IMR-90 (cell line): ENCODE data around the gene TBC1D9. TPM values are rescaled to one million over a fixed set of nuclear protein-coding genes. Genes with fewer than 3 reads are reported as not detected.
A peak's percentile ranks its signal among the peaks of the same experiment; 100 is the strongest.

Experiments
- ATAC-seq: fragments of 200-7000 bp; cut with Tn5 transposase; 2 replicates; pipeline ENCODE4 v1.9.1; 2020; ENCODE audit warnings: low read depth, mild to moderate bottlenecking, moderate library complexity
- BruUV-seq: library from RNA; stranded (reverse); fragments of 400-500 nt; replicated peaks from 2 replicates; lab custom pipeline; 2021; lab: Mats Ljungman, UMichigan
- CTCF ChIA-PET: fragments of 300-600 bp; formaldehyde crosslinking; extraction: SDS; loops from one replicate; lab custom pipeline; 2021; ENCODE audit warnings: antibody characterized with exemption; lab: Yijun Ruan, JAX
- POLR2A ChIA-PET: fragments of 300-600 bp; sonication (Branson Sonifier 250); formaldehyde crosslinking; loops from one replicate; lab custom pipeline; 2022; ENCODE audit warnings: antibody characterized with exemption; ENCODE audit not compliant: unreplicated experiment; lab: Charles Lee
- DNase-seq: peaks from one replicate; pipeline ENCODE4 v3.0.0; 2013
- H2AFZ ChIP-seq: replicated peaks from 2 replicates; pipeline ENCODE3; 2013; ENCODE audit warnings: low read length, mild to moderate bottlenecking; ENCODE audit not compliant: poor library complexity
- H2AK5ac ChIP-seq: 2 replicates; pipeline ENCODE4 v1.6.1; 2013; ENCODE audit warnings: low read depth, low read length, inconsistent platforms
- H2AK9ac ChIP-seq: replicated peaks from 2 replicates; pipeline ENCODE3; 2013; ENCODE audit warnings: mild to moderate bottlenecking, low read depth, low read length, moderate library complexity; ENCODE audit not compliant: poor library complexity
- H2BK120ac ChIP-seq: 2 replicates; pipeline ENCODE4 v1.6.1; 2013; ENCODE audit warnings: low read depth, low read length, inconsistent platforms
- H2BK15ac ChIP-seq: 3 replicates; pipeline ENCODE4 v1.6.1; 2013; ENCODE audit warnings: low read depth, low read length, inconsistent platforms
- H2BK20ac ChIP-seq: 2 replicates; pipeline ENCODE4 v1.6.1; 2013; ENCODE audit warnings: low read depth, mild to moderate bottlenecking, inconsistent platforms, low read length, moderate library complexity
- H2BK5ac ChIP-seq: 2 replicates; pipeline ENCODE4 v1.6.1; 2013; ENCODE audit warnings: mild to moderate bottlenecking, low read depth, low read length, inconsistent platforms; ENCODE audit not compliant: poor library complexity, severe bottlenecking
- H3K14ac ChIP-seq: replicated peaks from 2 replicates; pipeline ENCODE4 v1.6.1; 2013; ENCODE audit warnings: low read depth, low read length, inconsistent platforms
- H3K18ac ChIP-seq: 2 replicates; pipeline ENCODE4 v1.6.1; 2013; ENCODE audit warnings: low read depth, low read length, control low read depth
- H3K23ac ChIP-seq: 2 replicates; pipeline ENCODE4 v1.6.1; 2013; ENCODE audit warnings: low read depth, low read length, inconsistent platforms
- H3K27ac ChIP-seq: 2 replicates; pipeline ENCODE4 v1.5.1; 2013; ENCODE audit warnings: mild to moderate bottlenecking, control low read depth, low read length; ENCODE audit not compliant: insufficient read depth
- H3K27me3 ChIP-seq: 2 replicates; pipeline ENCODE4 v1.6.1; 2013; ENCODE audit warnings: low read length; ENCODE audit not compliant: control insufficient read depth, insufficient read depth
- H3K36me3 ChIP-seq: 2 replicates; pipeline ENCODE4 v1.6.1; 2013; ENCODE audit warnings: low read length, mixed read lengths; ENCODE audit not compliant: control insufficient read depth, insufficient read depth
- H3K4ac ChIP-seq: 2 replicates; pipeline ENCODE4 v1.6.1; 2013; ENCODE audit warnings: low read depth, low read length, inconsistent platforms
- H3K4me1 ChIP-seq: 2 replicates; pipeline ENCODE4 v1.6.1; 2013; ENCODE audit warnings: low read length, mixed read lengths; ENCODE audit not compliant: control insufficient read depth, insufficient read depth
- H3K4me2 ChIP-seq: 2 replicates; pipeline ENCODE4 v1.6.1; 2013; ENCODE audit warnings: low read depth, mild to moderate bottlenecking, control low read depth, low read length, moderate library complexity
- H3K4me3 ChIP-seq: 2 replicates; pipeline ENCODE4 v1.5.1; 2013; ENCODE audit warnings: low read depth, mild to moderate bottlenecking, control low read depth, low read length, moderate library complexity; ENCODE audit not compliant: insufficient read depth
- H3K56ac ChIP-seq: 2 replicates; pipeline ENCODE4 v1.6.1; 2013; ENCODE audit warnings: low read length, inconsistent platforms; ENCODE audit not compliant: insufficient read depth; ENCODE audit errors: extremely low read depth
- H3K79me1 ChIP-seq, 2 experiments: 2 replicates each; pipeline ENCODE4 v1.6.1; 2013; ENCODE audit warnings: low read length in 2 of 2, inconsistent platforms in 1 of 2, low read depth in 1 of 2
- H3K9ac ChIP-seq: 2 replicates; pipeline ENCODE4 v1.6.1; 2013; ENCODE audit warnings: low read depth, low read length, control low read depth
- H3K9me1 ChIP-seq: 2 replicates; pipeline ENCODE4 v1.6.1; 2013; ENCODE audit warnings: low read length, inconsistent platforms; ENCODE audit not compliant: insufficient read depth
- H3K9me3 ChIP-seq: 2 replicates; pipeline ENCODE4 v1.6.1; 2013; ENCODE audit warnings: low read length; ENCODE audit not compliant: control insufficient read depth, insufficient read depth
- H4K20me1 ChIP-seq: 2 replicates; pipeline ENCODE4 v1.6.1; 2013; ENCODE audit warnings: low read length, inconsistent platforms; ENCODE audit not compliant: insufficient read depth
- H4K5ac ChIP-seq: 2 replicates; pipeline ENCODE4 v1.6.1; 2013; ENCODE audit warnings: mild to moderate bottlenecking, low read depth, low read length, control low read depth
- H4K8ac ChIP-seq, 2 experiments: 2 replicates each; pipeline ENCODE4 v1.6.1; 2013; ENCODE audit warnings: low read depth in 2 of 2, low read length in 2 of 2, control low read depth in 1 of 2, inconsistent platforms in 1 of 2
- H4K91ac ChIP-seq: 2 replicates; pipeline ENCODE4 v1.6.1; 2013; ENCODE audit warnings: low read depth, low read length, inconsistent platforms; ENCODE audit not compliant: insufficient read depth
- SMC3 ChIP-seq: fragments of 150-350 bp; IDR thresholded peaks from 2 replicates; pipeline ENCODE4 v1.6.1; 2016; ENCODE audit warnings: low read depth, mild to moderate bottlenecking, antibody characterized with exemption, low read length, moderate library complexity
- WGBS, 2 experiments: methylation state at CpG; one replicate each; pipeline versions ENCODE4 v1.1.5 to v1.1.7; 2013; ENCODE audit warnings: missing lambda C conversion rate in 2 of 2; ENCODE audit not compliant: insufficient read length in 1 of 2; ENCODE audit errors: extremely low coverage in 2 of 2; 5-methylcytosine and 5-hydroxymethylcytosine counted together
- dilution Hi-C: fragments of 300-500 bp; cut with HindIII; formaldehyde crosslinking; loops from one replicate; pipeline ENCODE4 v1.14.3; 2018; ENCODE audit warnings: low sequenced_read_pairs; ENCODE audit not compliant: unreplicated experiment
- in situ Hi-C: fragments of 300-500 bp; cut with MboI; formaldehyde crosslinking; loops from 3 replicates; pipeline ENCODE4 v1.14.3; 2019; ENCODE audit warnings: low sequenced_read_pairs, inconsistent platforms, mixed read lengths
- intact Hi-C: fragments of 100-400 bp; cut with micrococcal nuclease; formaldehyde crosslinking; loops from 2 replicates; pipeline ENCODE4 v1.10.0; 2022
- polyA plus RNA-seq, 3 experiments: library from polyadenylated mRNA; depleted of rRNA; stranded (reverse); fragments of >200 nt; gene quantifications; 2 replicates each; pipeline ENCODE4 v1.2.3, GENCODE V29; 2012; ENCODE audit warnings: low replicate concordance in 1 of 3
- total RNA-seq: library from RNA; depleted of rRNA; stranded (reverse); fragments of >200 nt; gene quantifications from 2 replicates; pipeline ENCODE4 v1.2.3, GENCODE V29; 2012
- TF ChIP-seq, protein P1 (sequence below): fragments of 150-350 bp; IDR thresholded peaks from 2 replicates; pipeline ENCODE4 v1.6.1; 2016; ENCODE audit warnings: low read depth, mild to moderate bottlenecking, low read length, moderate library complexity, borderline replicate concordance

TBC1D9 gene
- total and polyA plus RNA-seq, 2 of the 4 experiments (the other 2 are of a cell fraction): 11.7 to 15.2 TPM

DNA sequence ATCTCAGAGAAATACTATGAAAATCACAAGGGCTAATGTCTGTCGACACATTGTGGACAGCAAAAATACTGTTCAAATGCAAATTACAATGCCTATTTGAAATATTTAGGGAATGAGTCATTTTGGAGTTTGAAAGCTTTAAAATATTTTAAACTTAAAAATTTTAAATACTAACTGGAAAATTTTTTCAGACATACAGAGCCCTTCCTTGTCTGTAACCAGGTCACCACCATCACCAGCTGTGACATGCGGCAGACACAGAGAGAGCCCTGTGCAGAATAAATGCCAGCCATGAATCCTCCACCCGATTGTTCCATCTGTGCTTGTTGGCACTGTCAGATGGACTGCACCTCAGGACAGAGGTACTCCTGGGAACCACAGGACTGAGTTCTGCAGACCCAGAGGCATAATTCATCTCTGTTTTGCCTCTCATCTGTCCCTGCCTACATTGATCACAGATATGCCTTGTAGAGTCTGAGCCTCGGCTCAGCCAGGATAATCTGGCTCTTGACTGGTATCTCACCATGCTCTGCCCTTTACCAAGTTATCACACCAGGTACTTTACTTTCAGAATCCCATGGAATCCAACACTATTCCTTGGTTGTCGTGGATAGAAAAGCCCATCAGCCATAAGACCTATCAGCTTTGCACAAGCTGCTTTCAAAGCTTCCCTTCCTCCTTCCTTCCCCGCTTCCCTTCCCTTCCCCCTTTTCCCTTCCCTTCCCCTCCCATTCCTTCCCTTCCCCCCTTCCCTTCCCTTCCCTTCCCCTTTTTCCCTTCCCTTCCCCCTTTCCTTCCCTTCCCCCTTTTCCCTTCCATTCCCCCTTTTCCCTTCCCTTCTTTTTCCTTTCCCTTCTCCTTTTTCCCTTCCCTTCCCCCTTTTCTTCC, 67.2 kb downstream of the TBC1D9 start:
- CTCF ChIA-PET: no interaction called here
- no peak for TF ChIP-seq SMC3
- TF ChIP-seq, protein P1, sequence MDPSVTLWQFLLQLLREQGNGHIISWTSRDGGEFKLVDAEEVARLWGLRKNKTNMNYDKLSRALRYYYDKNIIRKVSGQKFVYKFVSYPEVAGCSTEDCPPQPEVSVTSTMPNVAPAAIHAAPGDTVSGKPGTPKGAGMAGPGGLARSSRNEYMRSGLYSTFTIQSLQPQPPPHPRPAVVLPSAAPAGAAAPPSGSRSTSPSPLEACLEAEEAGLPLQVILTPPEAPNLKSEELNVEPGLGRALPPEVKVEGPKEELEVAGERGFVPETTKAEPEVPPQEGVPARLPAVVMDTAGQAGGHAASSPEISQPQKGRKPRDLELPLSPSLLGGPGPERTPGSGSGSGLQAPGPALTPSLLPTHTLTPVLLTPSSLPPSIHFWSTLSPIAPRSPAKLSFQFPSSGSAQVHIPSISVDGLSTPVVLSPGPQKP: no peak

More for the DNA sequence above, 67.2 kb downstream of the TBC1D9 start:
- Histone ChIP-seq H3K18ac (peak overlapping the region; percentile 69), H3K27me3 (no peaks in the 10 kb centered on the region), H3K79me1 (peaks cover 4 to 20% of the 10 kb centered on the region in 2 experiments), H3K4me3 (no peak overlapping the region), H2BK15ac (peak overlapping the region; percentile 12; the same call in 1 of the 3 replicates), H2BK5ac (peak overlapping the region; percentile 14), H3K14ac (peak overlapping the region; percentile 89), H3K9me3 (no peaks in the 10 kb centered on the region), H3K4me2 (no peak overlapping the region), H2BK120ac (peak overlapping the region; percentile 20), H2AFZ (peak overlapping the region; percentile 9), H2AK9ac (peak overlapping the region; percentile 57), H3K4me1 (peaks cover 9% of the 10 kb centered on the region), H4K5ac (no peak overlapping the region), H4K91ac (peak overlapping the region; percentile 19; the same call in 1 of the 2 replicates), H3K9me1 (peaks cover 12% of the 10 kb centered on the region; the same call in 1 of the 2 replicates), H4K20me1 (no peaks in the 10 kb centered on the region), H2BK20ac (peak overlapping the region; percentile 46; the same call in 1 of the 2 replicates), H3K23ac (peak overlapping the region; percentile 82; the same call in 1 of the 2 replicates), H3K9ac (no peak overlapping the region), H3K56ac (no peak overlapping the region), H2AK5ac (peak overlapping the region; percentile 13; the same call in 1 of the 2 replicates), H4K8ac (peak overlapping the region in 1 of 2 experiments; percentile 62; a peak in 1 of 4 replicates), H3K4ac (peak overlapping the region; percentile 84), H3K36me3 (no peaks in the 10 kb centered on the region), H3K27ac (no peak overlapping the region)
- peak; percentile 58 for ATAC-seq
- DNase-seq: peak; percentile 23
- WGBS, 2 experiments: 87% methylated on average over 4 of the region's 6 CpGs; no CpG with 5 or more reads in 1 of the 2 experiments
- dilution Hi-C loops (no loop called here), intact Hi-C loops (no loop called here), in situ Hi-C loops (no loop called here)
- no TSS peak for BruUV-seq
- POLR2A ChIA-PET: no interaction called here
